Measurements from ENCODE around the gene RNF225.

DNA sequence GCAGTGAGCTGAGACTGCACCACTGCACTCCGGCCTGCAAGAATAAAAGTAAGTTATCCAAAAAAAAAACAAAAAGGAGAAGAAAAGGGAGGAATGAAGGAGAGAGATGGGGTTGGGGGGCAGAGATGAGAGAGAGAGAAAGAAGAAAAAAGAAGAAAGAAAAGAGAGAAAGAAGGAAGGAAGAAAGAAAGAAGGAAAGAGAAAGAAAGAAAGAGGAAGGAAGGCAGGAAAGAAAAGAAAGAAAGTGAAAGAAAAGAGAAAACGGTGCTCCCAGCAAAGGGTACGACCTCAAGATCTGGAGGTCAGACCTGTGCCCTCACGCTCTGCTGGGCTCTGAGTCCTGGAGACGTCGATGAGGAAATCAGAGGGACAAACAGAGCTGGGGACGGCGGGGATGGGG is 45.9 kb upstream of the RNF225 start:
- TF ChIP-seq, protein P1, sequence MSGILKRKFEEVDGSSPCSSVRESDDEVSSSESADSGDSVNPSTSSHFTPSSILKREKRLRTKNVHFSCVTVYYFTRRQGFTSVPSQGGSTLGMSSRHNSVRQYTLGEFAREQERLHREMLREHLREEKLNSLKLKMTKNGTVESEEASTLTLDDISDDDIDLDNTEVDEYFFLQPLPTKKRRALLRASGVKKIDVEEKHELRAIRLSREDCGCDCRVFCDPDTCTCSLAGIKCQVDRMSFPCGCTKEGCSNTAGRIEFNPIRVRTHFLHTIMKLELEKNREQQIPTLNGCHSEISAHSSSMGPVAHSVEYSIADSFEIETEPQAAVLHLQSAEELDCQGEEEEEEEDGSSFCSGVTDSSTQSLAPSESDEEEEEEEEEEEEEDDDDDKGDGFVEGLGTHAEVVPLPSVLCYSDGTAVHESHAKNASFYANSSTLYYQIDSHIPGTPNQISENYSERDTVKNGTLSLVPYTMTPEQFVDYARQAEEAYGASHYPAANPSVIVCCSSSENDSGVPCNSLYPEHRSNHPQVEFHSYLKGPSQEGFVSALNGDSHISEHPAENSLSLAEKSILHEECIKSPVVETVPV (CRISPR knock-in tag; IDR thresholded peaks at IDR 0.05) = no peak
- TF ChIP-seq ZFP30 (CRISPR knock-in tag; IDR thresholded peaks at IDR 0.05) = no peak
- TF ChIP-seq TCF4 (CRISPR knock-in tag; IDR thresholded peaks at IDR 0.05; ENCODE audit: borderline replicate concordance) = no peak
- TF ChIP-seq BACH2 (CRISPR knock-in tag; IDR thresholded peaks at IDR 0.05; ENCODE audit: borderline replicate concordance) = no peak
- TF ChIP-seq, protein P2, sequence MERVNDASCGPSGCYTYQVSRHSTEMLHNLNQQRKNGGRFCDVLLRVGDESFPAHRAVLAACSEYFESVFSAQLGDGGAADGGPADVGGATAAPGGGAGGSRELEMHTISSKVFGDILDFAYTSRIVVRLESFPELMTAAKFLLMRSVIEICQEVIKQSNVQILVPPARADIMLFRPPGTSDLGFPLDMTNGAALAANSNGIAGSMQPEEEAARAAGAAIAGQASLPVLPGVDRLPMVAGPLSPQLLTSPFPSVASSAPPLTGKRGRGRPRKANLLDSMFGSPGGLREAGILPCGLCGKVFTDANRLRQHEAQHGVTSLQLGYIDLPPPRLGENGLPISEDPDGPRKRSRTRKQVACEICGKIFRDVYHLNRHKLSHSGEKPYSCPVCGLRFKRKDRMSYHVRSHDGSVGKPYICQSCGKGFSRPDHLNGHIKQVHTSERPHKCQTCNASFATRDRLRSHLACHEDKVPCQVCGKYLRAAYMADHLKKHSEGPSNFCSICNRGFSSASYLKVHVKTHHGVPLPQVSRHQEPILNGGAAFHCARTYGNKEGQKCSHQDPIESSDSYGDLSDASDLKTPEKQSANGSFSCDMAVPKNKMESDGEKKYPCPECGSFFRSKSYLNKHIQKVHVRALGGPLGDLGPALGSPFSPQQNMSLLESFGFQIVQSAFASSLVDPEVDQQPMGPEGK (CRISPR knock-in tag; IDR thresholded peaks at IDR 0.05; ENCODE audit: borderline replicate concordance) = no peak
- no peak for TF ChIP-seq TOX (CRISPR knock-in tag; IDR thresholded peaks at IDR 0.05; ENCODE audit: borderline replicate concordance)
- TF ChIP-seq ZC3H10 (CRISPR knock-in tag; IDR thresholded peaks at IDR 0.05) = no peak
- no peak for TF ChIP-seq RARB (CRISPR knock-in tag; IDR thresholded peaks at IDR 0.05)
- no peak for TF ChIP-seq ARNTL (CRISPR knock-in tag; IDR thresholded peaks at IDR 0.05; ENCODE audit: borderline replicate concordance, low read depth)
- TF ChIP-seq, protein P3, sequence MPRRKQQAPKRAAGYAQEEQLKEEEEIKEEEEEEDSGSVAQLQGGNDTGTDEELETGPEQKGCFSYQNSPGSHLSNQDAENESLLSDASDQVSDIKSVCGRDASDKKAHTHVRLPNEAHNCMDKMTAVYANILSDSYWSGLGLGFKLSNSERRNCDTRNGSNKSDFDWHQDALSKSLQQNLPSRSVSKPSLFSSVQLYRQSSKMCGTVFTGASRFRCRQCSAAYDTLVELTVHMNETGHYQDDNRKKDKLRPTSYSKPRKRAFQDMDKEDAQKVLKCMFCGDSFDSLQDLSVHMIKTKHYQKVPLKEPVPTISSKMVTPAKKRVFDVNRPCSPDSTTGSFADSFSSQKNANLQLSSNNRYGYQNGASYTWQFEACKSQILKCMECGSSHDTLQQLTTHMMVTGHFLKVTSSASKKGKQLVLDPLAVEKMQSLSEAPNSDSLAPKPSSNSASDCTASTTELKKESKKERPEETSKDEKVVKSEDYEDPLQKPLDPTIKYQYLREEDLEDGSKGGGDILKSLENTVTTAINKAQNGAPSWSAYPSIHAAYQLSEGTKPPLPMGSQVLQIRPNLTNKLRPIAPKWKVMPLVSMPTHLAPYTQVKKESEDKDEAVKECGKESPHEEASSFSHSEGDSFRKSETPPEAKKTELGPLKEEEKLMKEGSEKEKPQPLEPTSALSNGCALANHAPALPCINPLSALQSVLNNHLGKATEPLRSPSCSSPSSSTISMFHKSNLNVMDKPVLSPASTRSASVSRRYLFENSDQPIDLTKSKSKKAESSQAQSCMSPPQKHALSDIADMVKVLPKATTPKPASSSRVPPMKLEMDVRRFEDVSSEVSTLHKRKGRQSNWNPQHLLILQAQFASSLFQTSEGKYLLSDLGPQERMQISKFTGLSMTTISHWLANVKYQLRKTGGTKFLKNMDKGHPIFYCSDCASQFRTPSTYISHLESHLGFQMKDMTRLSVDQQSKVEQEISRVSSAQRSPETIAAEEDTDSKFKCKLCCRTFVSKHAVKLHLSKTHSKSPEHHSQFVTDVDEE (CRISPR knock-in tag; IDR thresholded peaks at IDR 0.05) = no peak
- TF ChIP-seq GLIS3 (CRISPR knock-in tag; IDR thresholded peaks at IDR 0.05) = no peak
